ENCODE data around the gene OBP2A.

Gene OBP2A

DNA sequence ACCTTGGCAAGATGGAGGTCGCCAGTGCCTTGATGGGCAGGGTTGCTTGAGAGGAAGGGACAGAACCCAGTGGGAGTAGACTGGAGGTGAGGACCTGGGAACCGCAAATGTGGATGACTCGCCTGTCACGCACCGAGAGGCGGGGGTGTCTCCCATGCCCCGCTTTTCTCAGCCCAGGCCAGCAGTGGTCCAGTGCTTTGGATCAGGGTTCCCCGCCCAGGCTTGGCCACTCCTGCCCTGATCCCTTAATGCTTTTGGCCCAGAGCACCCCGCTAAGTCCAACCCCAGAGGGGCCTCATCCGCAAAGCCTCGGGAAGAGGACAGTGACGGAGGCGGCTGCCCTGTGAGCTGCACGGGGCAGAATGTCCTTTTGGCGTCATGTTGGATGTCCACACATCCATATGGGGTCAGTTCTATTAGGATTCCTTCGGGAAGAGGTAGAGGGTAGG is 43.0 kb upstream of the OBP2A start:
- no peaks in the 10 kb centered on the region for H3K9me3 ChIP-seq (ENCODE audit: low read depth, low read length)
- no peak for DNase-seq (ENCODE audit: low read depth, low spot score)
- TF ChIP-seq FOXP2 (optimal IDR thresholded peaks at IDR 0.05; ENCODE audit: control extremely low read depth, extremely low read length, insufficient read depth), result no peak
- H3K9ac ChIP-seq (ENCODE audit: insufficient read length), result no peak overlapping the region
- no peak overlapping the region for H3K4me3 ChIP-seq
- H3K27ac ChIP-seq, result no peak overlapping the region
- H3K36me3 ChIP-seq (ENCODE audit: insufficient read depth, low read length), result peaks cover 37% of the 10 kb centered on the region

GRCh38 chr9:135503371-135504261 is 42.3 kb upstream of the OBP2A start:
- no peak overlapping the region for H3K27ac ChIP-seq
- no peaks in the 10 kb centered on the region for H3K9me3 ChIP-seq (ENCODE audit: low read depth, low read length)
- no peak overlapping the region for H3K9ac ChIP-seq (ENCODE audit: insufficient read length)
- TF ChIP-seq POLR2AphosphoS5 (IDR thresholded peaks at IDR 0.05; ENCODE audit: borderline replicate concordance, low read depth, low read length) (no peak), FOXP2 (optimal IDR thresholded peaks at IDR 0.05; ENCODE audit: control extremely low read depth, extremely low read length, insufficient read depth) (no peak), EZH2 (IDR thresholded peaks at IDR 0.05) (no peak)
- no peak for DNase-seq (ENCODE audit: low read depth, low spot score)
- H3K4me3 ChIP-seq, result no peak overlapping the region
- H3K36me3 ChIP-seq (ENCODE audit: insufficient read depth, low read length), result peaks cover 37% of the 10 kb centered on the region

GRCh38 chr9:135504262-135505243 is 41.4 kb upstream of the OBP2A start:
- Histone ChIP-seq H3K9ac (ENCODE audit: insufficient read length) (no peak overlapping the region), H3K4me3 (no peak overlapping the region)
- no peak for DNase-seq (ENCODE audit: low read depth, low spot score)

GRCh38 chr9:135505406-135506187 is 40.3 kb upstream of the OBP2A start:
- Histone ChIP-seq H3K27ac (no peak overlapping the region), H3K9ac (ENCODE audit: insufficient read length) (no peak overlapping the region), H3K36me3 (ENCODE audit: insufficient read depth, low read length) (peaks cover 37% of the 10 kb centered on the region), H3K9me3 (ENCODE audit: low read depth, low read length) (no peaks in the 10 kb centered on the region), H3K4me3 (no peak overlapping the region)
- TF ChIP-seq POLR2AphosphoS5 (IDR thresholded peaks at IDR 0.05; ENCODE audit: borderline replicate concordance, low read depth, low read length) (no peak), FOXP2 (optimal IDR thresholded peaks at IDR 0.05; ENCODE audit: control extremely low read depth, extremely low read length, insufficient read depth) (no peak), EZH2 (IDR thresholded peaks at IDR 0.05) (no peak)
- DNase-seq (ENCODE audit: low read depth, low spot score), result no peak

More at GRCh38 chr9:135504262-135505243, 41.4 kb upstream of the OBP2A start:
- no peak overlapping the region for H3K27ac ChIP-seq
- no peak for TF ChIP-seq EZH2 (IDR thresholded peaks at IDR 0.05)
- no peak; the same call in 1 of the 2 replicates for TF ChIP-seq POLR2AphosphoS5 (IDR thresholded peaks at IDR 0.05; ENCODE audit: borderline replicate concordance, low read depth, low read length)
- TF ChIP-seq FOXP2 (optimal IDR thresholded peaks at IDR 0.05; ENCODE audit: control extremely low read depth, extremely low read length, insufficient read depth), result no peak
- H3K9me3 ChIP-seq (ENCODE audit: low read depth, low read length), result no peaks in the 10 kb centered on the region
- peaks cover 37% of the 10 kb centered on the region for H3K36me3 ChIP-seq (ENCODE audit: insufficient read depth, low read length)

DNA sequence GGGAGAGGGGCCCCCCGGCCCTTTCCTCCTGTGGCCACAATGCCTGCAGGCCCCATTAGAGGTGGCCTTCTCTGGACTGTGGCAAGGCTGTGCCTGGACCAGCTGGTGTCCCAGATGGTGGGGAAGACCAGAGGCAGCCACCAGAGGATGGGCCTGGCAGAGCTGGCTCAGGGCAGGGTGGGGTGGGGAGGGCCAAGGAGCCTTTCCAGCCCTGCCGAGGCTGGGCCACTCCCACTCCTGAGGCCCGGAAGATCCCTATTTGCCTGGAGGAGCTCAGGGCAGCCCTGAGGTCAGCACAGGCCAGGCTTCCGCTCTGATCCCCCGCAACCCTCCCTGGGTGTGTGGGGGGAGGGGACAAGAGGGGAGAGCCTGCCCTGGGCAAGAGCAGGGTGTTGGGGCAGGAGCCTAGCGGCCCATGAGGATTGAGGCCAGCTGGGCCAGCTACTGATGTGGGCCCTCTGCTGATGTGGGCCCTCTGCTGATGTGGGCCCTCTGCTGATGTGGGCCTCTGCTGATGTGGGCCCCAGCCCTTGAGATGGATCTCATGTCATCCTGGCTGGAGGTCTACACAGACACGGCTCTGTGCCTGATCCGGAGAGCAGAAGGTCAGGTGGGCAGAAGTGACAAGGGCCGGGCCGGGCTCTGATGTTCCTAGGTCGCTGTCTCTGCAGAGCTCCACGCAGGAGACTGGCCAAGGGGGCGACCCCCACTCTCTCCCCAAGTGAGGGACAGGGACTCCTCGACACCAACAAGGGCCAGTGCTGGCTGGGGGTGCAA is 39.4 kb upstream of the OBP2A start:
- Histone ChIP-seq H3K4me3 (no peak overlapping the region), H3K36me3 (ENCODE audit: insufficient read depth, low read length) (peaks cover 37% of the 10 kb centered on the region), H3K27ac (no peak overlapping the region), H3K9me3 (ENCODE audit: low read depth, low read length) (no peaks in the 10 kb centered on the region), H3K9ac (ENCODE audit: insufficient read length) (no peak overlapping the region)
- no peak for TF ChIP-seq EZH2 (IDR thresholded peaks at IDR 0.05)
- TF ChIP-seq POLR2AphosphoS5 (IDR thresholded peaks at IDR 0.05; ENCODE audit: borderline replicate concordance, low read depth, low read length), result no peak
- no peak for TF ChIP-seq FOXP2 (optimal IDR thresholded peaks at IDR 0.05; ENCODE audit: control extremely low read depth, extremely low read length, insufficient read depth)
- DNase-seq (ENCODE audit: low read depth, low spot score), result no peak

DNA sequence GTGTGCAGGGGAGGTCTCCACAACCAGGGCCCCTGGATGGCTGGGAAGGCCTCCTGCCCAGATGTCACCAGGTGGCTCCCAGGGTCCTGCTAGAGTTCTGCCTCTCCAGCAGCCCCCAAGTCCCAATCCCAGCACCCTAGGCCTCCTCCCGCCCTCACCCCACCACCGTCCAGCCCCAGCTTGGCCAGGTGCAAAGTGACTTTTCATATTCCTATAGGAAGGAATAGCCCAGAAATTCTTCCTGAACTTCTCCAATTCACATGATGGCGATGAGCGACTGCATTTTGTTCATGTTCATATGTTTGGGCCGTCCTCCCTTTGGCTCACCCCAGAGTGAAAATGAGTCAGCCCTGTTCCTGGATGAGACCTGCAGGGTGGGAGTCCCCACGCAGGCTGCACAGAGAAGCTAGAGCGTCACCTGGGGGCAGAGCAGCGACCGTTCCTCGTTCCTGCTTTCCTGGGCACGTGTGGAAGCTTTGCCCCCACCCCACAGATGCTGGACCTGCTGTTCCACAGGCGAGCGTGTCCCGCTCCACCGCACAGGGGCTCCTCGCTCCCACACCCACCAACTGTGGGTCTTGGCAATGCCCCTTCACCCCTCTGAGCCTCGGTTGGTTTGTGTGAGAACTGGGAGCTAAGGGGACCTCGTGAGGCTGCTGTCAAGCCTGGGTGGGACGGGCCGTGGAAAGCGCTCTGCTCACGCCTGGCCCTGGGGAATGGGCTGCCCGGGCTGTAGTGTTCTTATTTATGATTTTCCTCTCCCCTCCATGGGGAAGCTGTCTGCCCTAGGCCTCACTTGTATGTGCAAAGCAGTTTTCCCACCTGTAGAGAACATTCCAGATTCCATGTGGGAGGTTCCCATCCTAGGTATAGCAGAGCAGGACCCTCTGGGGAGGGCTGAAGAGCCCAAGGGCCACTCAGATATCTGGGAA is 38.6 kb upstream of the OBP2A start:
- Histone ChIP-seq H3K4me3 (no peak overlapping the region), H3K9me3 (ENCODE audit: low read depth, low read length) (no peaks in the 10 kb centered on the region), H3K27ac (no peak overlapping the region), H3K36me3 (ENCODE audit: insufficient read depth, low read length) (peaks cover 29% of the 10 kb centered on the region; the same call in 1 of the 2 replicates), H3K9ac (ENCODE audit: insufficient read length) (no peak overlapping the region)
- DNase-seq (ENCODE audit: low read depth, low spot score), result no peak
- no peak for TF ChIP-seq EZH2 (IDR thresholded peaks at IDR 0.05)
- TF ChIP-seq FOXP2 (optimal IDR thresholded peaks at IDR 0.05; ENCODE audit: control extremely low read depth, extremely low read length, insufficient read depth), result no peak
- no peak for TF ChIP-seq POLR2AphosphoS5 (IDR thresholded peaks at IDR 0.05; ENCODE audit: borderline replicate concordance, low read depth, low read length)

Data from SK-N-MC (cell line).